Measurements from ENCODE around the gene TAF4. TPM values are rescaled to one million over a fixed set of nuclear protein-coding genes. Genes with fewer than 3 reads are reported as not detected.
A peak's percentile ranks its signal among the peaks of the same experiment; 100 is the strongest.
"Not testable (repeated sequence)": the region's sequence is repeated elsewhere in the genome, so short reads cannot be mapped to it uniquely, and the experiment has no call there.

TAF4 gene
- total and polyA plus RNA-seq, 8 donors, result 5.7 to 15.2 (median 8.4) TPM

DNA sequence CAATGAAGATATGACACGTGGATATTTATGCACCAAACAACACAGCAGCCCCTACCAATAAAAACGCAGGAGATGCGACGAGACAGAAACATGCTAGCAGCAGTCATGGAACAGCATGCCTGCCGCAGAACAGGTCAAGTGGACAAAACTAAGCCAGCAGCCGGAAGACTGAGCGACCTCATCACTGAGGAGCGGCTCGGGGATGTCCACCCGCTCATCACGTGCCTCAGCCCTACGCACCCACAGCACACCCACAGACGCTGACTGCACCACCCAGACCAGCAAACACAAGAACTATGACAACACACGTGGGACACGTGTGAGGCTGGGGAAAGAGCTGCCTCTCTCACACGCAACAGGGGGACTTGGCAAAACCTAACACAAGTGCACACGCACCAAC, 81.7 kb downstream of the TAF4 start:
- no peak for TF ChIP-seq CTCF (IDR thresholded peaks at IDR 0.05)
- intact Hi-C loops (cut with DNase I), result no loop called here
- Histone ChIP-seq H3K4me1 (no peaks in the 10 kb centered on the region), H3K9me3 (no peaks in the 10 kb centered on the region), H3K36me3 (no peaks in the 10 kb centered on the region), H3K4me3 (no peak overlapping the region), H3K27ac (no peak overlapping the region), H3K27me3 (no peaks in the 10 kb centered on the region)
- FAIRE-seq (no peak), ATAC-seq (no peak), DNase-seq (no peak)
- 88 to 89% methylated on average over 17 of the region's 17 CpGs for WGBS, 2 donors

DNA sequence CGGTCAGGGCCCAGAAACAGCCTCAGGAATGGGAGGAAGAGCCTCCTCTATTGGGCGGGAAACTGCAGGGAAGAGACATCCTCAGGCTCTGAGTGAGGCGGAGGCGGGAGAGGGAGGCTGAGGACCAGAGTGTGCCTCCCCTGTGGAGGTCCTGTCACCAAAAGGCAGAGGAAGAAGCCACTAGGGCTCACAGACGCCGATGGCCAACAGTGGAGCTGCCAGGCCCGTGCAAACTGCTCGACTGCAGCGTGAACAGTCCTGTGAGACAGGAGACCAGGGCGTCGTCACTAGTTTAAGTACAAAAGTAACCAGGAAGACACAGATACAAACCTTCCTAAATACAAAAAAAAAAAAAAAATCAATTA, 82.7 kb downstream of the TAF4 start:
- Histone ChIP-seq H3K9me3 (no peaks in the 10 kb centered on the region), H3K4me1 (no peaks in the 10 kb centered on the region), H3K36me3 (no peaks in the 10 kb centered on the region), H3K27ac (no peak overlapping the region), H3K4me3 (no peak overlapping the region), H3K27me3 (no peaks in the 10 kb centered on the region)
- WGBS, 2 donors, result 91 to 93% methylated on average over 11 of the region's 11 CpGs
- intact Hi-C loops (cut with DNase I), result no loop called here
- no peak for ATAC-seq
- no peak for TF ChIP-seq CTCF (IDR thresholded peaks at IDR 0.05)
- no peak for FAIRE-seq
- no peak for DNase-seq

DNA sequence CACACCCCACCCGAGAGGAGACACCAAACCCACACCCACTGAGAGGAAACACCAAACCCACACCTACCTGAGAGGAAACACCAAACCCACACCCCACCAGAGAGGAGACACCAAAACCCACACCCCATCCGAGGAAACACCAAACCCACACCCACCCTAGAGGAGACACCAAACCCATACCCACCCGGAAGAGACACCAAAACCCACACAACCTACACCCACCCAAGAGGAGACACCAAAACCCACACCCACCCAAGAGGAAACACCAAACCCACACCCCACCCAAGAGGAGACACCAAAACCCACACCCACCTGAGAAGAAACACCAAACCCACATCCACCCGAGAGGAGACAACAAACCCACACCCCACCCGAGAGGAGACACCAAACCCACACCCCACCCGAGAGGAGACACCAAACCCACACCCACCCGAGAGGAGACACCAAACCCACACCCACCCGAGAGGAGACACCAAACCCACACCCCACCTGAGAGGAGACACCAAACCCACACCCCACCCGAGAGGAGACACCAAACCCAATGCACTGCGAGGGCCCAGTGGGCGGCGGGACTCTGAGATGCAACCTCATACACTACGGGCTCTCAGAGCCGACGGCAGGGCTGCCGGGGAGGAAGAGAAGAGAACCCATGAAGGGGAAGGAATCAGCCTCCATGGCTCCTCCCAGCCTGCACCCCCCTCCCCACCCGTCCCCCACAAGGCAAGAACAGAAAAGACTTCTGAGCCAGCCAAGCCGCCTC, 83.3 kb downstream of the TAF4 start:
- no peak for TF ChIP-seq CTCF (IDR thresholded peaks at IDR 0.05)
- H3K4me3 ChIP-seq, result no peak overlapping the region
- WGBS, 2 donors, result 80 to 81% methylated on average over 18 of the region's 18 CpGs
- no peaks in the 10 kb centered on the region for H3K27me3 ChIP-seq
- no peak overlapping the region for H3K27ac ChIP-seq
- H3K9me3 ChIP-seq, result no peaks in the 10 kb centered on the region
- FAIRE-seq, result no peak
- H3K4me1 ChIP-seq, result no peaks in the 10 kb centered on the region
- no peak for DNase-seq
- ATAC-seq, result no peak
- H3K36me3 ChIP-seq, result no peaks in the 10 kb centered on the region
- intact Hi-C loops (cut with DNase I), result no loop called here

GRCh38 chr20:61981691-61982090, 84.0 kb downstream of the TAF4 start:
- H3K36me3 ChIP-seq; H3K27me3 ChIP-seq; FAIRE-seq; H3K4me1 ChIP-seq; H3K27ac ChIP-seq; intact Hi-C loops (cut with DNase I); ATAC-seq; H3K4me3 ChIP-seq; DNase-seq; H3K9me3 ChIP-seq: not testable (repeated sequence)
- WGBS, 2 donors, result 82 to 87% methylated on average over 11 of the region's 11 CpGs

- intact Hi-C loops (cut with DNase I), result no loop called here
- TF ChIP-seq CTCF (IDR thresholded peaks at IDR 0.05), result peak; percentile 28 to 56 (median 41)
- H3K27me3 ChIP-seq, result no peaks in the 10 kb centered on the region
- 69 to 74% methylated on average over 22 of the region's 22 CpGs for WGBS, 2 donors
- DNase-seq (peak in 4 of 6 donors; percentile 48 to 79 (median 72)), FAIRE-seq (no peak), ATAC-seq (peak; percentile 79 to 95 (median 90))
- H3K9me3 ChIP-seq, result no peaks in the 10 kb centered on the region
- H3K4me3 ChIP-seq, result no peak overlapping the region
- no peaks in the 10 kb centered on the region for H3K4me1 ChIP-seq
- H3K36me3 ChIP-seq, result peaks cover 0 to 5% (median 2%) of the 10 kb centered on the region in 3 donors
- H3K27ac ChIP-seq, result no peak overlapping the region
These were observed 84.8 kb downstream of the TAF4 start for GRCh38 chr20:61980647-61981583.
